GM21737 (cell line): ENCODE measurements around the gene ZC3H4.
"Not testable (repeated sequence)": the region's sequence is repeated elsewhere in the genome, so short reads cannot be mapped to it uniquely, and the experiment has no call there.

Experiments used
- ATAC-seq: cut with Tn5 transposase; IDR thresholded peaks from one replicate; pipeline ENCODE4 v1.9.1; 2021; ENCODE audit warnings: mild to moderate bottlenecking, moderate library complexity; ENCODE audit not compliant: unreplicated experiment

Gene ZC3H4

DNA sequence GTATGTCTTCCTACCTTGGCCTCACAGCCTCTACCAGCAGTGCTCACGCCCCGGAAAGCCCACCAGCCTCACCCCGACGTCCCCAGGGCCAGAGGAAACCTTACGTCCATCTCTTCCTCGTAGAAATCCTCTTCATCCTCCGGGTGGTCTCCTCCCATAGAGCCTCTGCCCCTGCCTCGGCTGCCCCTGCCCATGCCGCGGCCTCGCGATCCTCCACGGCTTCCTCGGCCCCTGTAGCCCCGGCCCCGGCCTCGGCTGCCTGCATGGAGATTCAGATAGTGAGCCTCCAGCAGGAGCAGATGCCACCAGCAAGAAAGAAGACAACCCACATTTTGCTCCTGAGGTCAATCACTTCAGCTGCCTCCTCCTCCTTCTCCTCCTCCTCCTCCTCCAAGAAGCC, 27.3 kb downstream of the ZC3H4 start:
- ATAC-seq, result no peak

DNA sequence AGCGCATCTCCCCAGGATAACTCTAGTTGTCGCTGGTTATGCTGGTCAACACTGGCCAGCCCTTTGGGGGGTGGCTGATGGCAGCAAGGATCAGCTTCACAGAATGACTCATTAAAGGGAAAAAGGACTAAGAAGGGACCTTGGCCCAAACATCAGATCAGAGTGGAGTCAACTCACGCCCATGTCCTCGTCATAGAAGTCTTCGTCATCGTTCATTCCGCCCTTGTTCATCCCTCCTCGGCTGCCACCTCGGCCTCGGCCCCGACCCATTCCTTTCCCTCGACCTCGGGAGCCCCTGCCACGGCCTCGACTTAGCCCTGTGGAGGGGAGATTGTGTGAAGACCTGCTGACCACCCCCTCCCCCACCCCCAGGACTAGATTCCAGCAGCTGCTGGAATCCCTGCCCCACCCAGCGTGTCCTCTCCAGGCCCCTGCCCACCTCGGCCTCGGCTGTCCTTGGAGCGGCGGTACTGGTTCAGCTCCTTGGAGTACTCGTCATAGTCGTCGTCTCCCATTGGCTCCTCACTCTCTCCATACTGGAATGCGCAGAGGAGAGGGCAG, 28.6 kb downstream of the ZC3H4 start:
- no peak for ATAC-seq

GRCh38 chr19:47082493-47082892, 31.1 kb downstream of the ZC3H4 start:
- ATAC-seq, result no peak

DNA sequence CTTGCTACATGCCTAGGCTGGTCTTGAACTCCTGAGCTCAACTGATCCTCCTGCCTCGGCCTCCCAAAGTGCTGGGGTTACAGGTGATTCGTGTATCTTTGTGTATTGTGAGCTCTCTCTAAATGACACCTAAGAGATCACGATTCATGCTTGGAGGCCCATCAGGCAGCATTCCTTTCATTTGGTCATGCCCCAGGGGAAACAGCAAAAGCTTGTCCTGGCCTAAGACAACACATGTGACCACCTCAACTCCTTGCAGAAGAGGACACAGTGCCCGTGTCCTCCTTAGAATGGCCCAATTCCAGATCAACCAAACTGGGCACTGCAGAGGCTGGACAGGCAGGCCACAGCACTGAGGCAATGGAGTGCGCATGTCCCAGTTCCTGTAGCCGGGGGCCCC, 32.5 kb downstream of the ZC3H4 start:
- ATAC-seq, result no peak

DNA sequence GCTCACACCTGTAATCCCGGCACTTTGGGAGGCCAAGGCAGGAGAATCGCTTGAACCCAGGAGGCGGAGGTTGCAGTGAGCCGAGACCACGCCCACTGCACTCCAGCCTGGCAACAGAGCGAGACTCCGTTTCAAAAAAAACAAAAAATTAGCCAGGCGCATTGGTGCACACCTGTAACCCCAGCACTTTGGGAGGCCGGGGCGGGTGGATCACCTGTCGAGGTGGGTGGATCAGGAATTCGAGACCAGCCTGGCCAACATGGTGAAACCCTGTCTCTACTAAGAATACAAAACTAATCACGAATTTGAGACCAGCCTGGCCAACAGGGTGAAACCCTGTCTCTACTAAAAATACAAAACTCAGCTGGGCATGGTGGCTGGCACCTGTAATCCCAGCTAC, 35.2 kb downstream of the ZC3H4 start:
- not testable (repeated sequence) for ATAC-seq

GRCh38 chr19:47075941-47076340, 37.6 kb downstream of the ZC3H4 start:
- ATAC-seq, result no peak

GRCh38 chr19:47075179-47075810, 38.3 kb downstream of the ZC3H4 start:
- ATAC-seq, result no peak

- ATAC-seq, result no peak
These were observed 39.0 kb downstream of the ZC3H4 start for GRCh38 chr19:47074621-47075020.

DNA sequence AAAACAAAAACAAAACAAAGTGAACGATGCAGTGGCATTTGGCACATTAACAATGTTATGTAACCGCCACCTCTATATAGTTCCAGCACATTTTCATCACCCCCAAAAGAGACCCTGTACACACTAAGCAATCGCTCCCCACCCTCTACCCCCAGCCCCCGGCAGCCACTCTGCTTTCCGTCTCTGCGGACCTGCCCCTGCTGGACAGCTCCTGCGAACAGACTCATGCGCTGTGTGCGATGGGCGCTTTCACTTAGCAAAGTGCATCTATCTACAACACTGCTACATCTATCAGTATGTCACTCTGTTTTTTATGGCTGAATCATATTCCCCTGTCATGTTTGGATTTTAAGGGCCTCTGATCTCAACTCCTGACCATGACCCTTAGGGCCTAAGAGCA, 40.0 kb downstream of the ZC3H4 start:
- ATAC-seq, result no peak

DNA sequence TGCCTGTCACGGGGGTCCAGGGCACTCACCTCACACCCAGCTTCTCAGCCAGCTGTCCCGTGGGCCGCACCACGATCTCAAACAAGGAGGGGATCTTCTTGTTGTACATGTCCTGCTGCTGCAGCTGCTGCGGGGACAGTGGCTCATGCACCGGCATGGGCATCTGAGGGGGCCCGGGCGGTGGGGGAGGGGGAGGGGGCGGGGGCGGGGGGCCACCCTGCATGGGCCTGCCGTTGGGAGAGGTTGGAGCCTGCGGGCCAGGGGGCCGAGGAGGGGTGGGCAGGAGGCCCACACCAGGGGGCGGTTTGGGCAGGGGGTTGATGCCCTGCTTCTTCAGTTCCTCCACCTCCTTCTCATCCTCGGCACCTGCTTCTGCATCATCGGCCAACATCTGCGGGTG, 41.3 kb downstream of the ZC3H4 start:
- no peak for ATAC-seq

DNA sequence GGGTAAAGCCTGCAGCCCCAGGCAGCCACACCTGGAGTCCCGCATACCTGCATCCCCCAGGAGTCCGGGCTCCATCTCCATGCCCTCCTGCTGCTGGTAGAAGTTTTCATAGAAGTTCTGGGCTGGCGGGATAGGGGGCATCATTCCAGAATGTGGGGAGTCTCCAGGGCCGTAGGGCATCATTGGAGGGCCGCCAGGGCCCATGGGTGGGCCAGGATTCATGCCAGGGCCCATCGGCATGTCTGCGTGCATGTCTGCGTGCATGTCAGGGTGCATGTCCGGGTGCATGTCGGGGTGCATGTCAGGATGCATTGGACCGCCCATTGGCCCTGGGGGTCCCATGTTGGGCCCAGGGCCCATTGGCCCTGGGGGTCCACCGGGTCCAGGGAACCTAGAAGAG, 41.8 kb downstream of the ZC3H4 start:
- ATAC-seq, result no peak

- no peak for ATAC-seq
These were observed 42.8 kb downstream of the ZC3H4 start for GRCh38 chr19:47070756-47071155.

GRCh38 chr19:47069795-47070194, 43.8 kb downstream of the ZC3H4 start:
- no peak for ATAC-seq

DNA sequence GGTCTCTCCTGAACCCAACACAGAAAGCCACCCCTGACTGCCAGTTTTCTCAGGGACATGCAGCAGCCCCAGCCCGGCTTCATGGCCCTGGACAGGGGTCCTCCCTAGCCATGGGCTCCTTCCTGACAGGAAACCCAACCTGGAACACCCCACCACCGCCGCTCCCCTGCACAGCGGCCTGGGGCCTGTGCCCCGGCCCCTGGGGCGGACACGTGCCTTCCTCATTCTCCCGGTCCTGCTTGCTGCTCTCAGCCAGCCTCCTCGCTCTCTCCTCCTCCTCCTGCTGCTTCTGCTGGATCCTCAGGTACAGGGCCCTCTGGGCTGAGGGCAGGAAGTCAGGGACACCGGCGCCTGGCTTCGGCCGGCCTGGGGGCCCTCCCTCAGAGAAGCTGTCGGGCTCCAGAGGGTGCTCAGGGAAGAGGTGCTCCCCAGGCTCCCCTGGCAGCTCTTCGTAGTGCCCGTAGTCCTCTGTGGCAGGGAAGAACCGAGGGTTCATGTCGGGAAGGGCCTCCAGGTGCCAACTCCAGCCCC, 44.6 kb downstream of the ZC3H4 start:
- ATAC-seq, result no peak

DNA sequence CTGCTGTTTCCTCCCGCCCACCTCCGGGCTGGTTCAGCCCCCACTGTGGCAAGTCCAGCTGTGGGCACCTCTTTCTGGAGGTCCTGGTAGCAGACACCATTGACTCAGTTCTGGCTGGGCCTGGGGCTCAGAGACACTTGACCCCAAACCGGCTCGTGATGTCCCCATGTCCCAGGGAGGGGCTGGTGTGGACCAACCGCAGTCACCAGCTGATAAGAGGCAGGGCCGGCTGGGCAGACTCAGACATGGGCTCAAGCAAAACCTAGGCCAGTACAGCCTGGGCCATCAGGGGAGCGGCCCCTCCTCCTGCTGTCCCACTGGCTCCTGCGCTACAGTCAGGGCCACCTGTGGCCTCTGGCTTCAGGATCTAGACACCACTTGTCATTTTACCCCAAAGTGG, 45.3 kb downstream of the ZC3H4 start:
- no peak for ATAC-seq

- no peak for ATAC-seq
These were observed 46.2 kb downstream of the ZC3H4 start for GRCh38 chr19:47067215-47067847.

- no peak for ATAC-seq
These were observed 47.0 kb downstream of the ZC3H4 start for GRCh38 chr19:47066376-47067214.

- no peak for ATAC-seq
These were observed 48.3 kb downstream of the ZC3H4 start for GRCh38 chr19:47065242-47065641.

DNA sequence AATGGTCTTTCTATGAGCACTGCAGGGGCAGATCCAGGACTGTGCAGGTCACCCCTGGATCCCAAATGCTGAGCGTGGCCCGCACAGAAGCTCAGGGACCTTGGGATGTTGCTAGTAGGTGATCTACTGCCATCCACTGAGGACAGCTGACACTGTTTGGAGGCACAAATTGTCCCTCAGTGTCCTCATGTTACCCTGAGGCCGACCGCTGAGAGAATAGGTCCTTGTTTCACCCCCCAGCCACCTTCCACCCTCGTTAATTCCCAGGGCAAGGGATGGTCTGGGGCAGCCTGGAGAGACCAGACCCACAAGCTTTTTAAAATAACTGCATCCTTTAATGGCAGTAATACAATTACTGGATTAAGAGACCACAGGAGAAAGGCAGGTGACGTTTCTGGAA, 49.7 kb downstream of the ZC3H4 start:
- no peak for ATAC-seq

- no peak for ATAC-seq
These were observed 55.0 kb downstream of the ZC3H4 start for GRCh38 chr19:47058621-47059022.

- no peak for ATAC-seq
These were observed 56.2 kb downstream of the ZC3H4 start for GRCh38 chr19:47057328-47057727.

DNA sequence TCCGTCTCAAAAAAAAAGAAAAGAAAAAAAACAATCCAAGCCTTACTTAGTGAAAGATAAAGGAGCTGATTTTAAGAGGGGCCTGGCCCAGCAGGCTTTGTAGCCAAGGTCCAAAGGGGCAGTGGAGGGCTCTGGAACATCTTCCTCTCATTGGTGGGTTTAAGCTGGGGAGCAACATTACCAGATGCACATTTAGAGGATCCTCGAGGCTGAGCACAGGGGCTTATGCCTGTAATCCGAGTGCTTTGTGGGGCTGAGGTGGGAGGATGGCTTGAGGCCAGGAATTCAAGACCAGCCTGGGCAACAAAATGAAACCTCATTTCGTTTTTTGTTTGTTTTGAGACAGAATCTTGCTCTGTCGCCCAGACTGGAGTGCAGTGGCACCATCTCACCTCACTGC, 57.2 kb downstream of the ZC3H4 start:
- ATAC-seq, result no peak
